NCI-H226 (cell line): ENCODE results near the gene RAB15.

Experiments used
- DNase-seq: peaks from one replicate; pipeline ENCODE4 v3.0.0-alpha.2; 2015

The RAB15 gene

DNA sequence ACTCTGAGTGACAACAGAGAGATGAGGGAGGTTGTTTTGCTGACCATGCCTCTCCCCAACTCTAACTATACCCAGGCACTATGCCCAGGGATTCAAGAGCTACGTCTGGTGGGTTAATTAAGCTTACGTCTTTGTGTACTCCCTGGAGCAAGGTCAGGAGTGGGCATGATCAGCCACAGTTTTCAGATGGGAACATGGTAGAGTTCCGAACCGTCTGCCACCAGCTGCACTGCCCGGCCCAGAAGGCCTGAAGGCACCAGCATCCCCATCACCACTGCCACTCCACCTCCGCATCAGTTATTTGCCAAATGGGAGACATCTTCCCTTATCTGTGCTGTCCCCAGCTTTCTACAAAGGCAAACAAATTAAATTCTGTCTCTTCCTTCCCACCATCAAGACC lies 18.5 kb downstream of the RAB15 start:
- DNase-seq, result no peak

DNA sequence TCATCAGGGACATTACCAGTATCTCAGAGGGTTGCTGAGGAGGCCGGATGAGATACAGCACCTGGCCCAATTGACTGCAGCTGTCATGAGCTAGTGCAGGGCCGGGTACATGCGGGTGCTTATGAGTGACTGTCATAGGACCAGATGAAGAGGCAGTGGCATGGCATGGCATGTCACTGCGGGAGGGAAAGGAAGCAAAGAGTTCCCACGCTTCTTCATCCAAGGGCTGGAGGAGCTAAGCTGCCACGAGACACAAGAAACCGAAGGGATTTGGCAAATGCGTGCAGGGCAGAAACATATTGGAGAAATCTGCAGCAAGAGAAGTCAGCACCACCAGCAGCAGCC lies 18.9 kb downstream of the RAB15 start:
- no peak for DNase-seq

DNA sequence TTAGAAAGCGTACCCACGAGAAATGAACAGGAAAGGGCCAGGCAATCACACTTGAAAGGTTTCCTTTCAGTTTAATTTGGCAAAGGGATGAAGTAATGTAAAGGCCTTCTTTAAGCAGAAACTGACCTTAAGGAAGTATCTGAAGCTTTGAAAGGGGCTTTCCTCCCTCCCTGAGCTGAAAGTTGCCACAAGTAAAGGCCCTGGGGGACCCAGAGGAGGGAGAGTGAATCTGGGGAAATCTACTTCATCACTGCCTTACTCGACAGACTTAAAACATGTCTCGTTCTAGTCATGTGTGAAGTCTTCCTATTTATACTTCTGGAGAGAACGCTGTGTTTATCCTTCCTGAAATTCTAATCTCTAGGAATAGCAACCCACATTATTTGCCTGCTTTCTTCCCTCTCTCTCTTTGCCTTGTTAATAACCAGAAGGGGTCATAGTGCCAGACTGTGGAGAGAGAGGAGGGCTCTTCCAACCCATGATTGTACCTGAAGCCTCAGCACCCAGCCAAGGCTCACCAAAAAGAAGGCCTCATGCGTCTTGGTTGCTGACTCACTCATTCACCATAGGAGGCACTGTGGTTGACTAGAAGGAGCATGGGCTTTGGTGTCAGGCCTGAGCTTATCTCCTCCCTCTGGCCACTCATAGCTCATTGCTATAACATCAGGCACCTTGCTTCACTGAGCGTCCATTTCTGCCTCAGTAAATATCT lies 19.4 kb downstream of the RAB15 start:
- DNase-seq, result no peak

DNA sequence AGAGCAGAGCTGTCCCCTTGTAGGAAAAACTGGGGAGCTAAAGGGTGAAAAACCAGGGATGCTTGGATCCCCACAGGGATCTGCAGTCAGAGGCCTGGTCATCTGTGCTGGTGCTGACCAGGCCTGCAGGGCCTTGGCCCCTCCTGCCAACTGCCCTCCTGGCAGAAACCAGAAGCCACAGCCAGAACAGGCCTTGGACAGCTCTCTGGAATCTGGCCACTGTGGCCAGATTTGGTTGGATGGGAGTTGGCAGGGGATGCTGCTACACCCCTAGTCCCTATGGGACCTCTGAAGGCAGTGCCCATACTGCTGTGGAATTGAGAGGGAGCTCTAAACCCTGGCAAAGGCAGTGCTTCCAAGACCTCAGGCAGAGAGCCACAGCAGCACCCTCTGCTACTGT lies 20.4 kb downstream of the RAB15 start:
- DNase-seq, result no peak

DNA sequence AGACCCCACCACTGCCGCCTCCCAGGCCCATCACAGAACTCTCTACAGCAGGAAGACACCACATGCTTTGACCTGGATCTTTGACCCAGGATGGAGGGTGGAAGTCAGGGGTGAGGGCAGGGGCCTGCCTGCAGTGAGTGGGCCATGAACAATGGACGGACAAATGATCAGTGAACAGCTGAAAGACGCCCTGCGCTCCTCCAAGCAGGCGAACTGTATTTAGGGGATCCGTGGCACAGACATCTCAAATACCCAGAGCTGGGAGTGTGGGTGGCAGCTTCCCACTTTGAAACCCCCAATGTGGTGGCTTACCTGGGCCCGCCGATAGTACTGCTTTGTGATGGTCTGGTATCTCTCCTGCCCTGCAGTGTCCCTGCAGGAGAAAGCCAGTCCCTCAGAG lies 20.8 kb downstream of the RAB15 start:
- no peak for DNase-seq

DNA sequence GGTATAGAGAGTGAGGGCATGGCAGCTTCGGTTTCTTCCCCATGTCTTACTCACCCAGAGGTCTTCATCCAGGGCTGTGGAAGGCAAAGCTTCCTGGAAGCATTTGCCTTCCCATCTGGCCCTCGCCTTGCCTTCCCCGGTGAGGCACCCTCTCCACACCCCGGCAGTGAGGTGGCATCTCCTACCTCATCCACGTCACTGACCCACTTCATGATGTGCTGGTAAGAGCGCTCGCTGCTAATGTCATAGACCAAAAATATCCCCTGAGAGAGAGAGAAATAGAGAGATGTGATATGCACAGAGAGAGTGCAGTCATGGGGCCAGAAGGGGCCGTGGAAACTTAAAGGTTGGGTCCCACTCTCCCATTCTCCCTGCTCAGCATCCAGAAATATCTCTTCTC lies 21.2 kb downstream of the RAB15 start:
- no peak for DNase-seq

DNA sequence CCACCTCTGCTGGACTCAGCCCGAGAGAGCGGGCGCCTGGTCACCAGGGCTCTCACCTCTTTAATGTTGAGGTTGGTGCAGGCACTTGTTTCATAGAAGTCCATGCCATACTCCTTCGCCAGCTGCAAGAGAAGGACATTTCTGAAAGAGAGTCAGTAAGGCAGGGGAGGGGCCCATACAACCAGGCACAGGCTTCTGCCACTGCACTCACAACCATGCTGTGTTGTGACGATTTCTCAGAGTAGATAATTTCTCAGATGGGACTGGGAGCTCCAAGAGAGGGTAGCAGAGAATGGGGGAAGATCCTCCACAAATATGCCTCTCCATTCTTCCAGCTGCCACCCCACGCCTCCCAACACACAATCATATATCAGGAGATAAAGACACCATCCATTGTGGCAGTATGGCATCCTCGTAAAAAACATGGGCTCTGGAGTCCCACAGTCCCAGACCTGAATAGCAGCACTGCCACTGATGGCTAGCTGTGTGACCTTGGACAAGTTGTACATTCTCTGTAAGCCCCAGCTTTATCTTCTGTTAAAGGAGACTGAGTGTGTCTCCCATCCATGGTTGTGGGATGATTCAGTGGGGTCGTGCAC lies 23.4 kb downstream of the RAB15 start:
- DNase-seq, result no peak

DNA sequence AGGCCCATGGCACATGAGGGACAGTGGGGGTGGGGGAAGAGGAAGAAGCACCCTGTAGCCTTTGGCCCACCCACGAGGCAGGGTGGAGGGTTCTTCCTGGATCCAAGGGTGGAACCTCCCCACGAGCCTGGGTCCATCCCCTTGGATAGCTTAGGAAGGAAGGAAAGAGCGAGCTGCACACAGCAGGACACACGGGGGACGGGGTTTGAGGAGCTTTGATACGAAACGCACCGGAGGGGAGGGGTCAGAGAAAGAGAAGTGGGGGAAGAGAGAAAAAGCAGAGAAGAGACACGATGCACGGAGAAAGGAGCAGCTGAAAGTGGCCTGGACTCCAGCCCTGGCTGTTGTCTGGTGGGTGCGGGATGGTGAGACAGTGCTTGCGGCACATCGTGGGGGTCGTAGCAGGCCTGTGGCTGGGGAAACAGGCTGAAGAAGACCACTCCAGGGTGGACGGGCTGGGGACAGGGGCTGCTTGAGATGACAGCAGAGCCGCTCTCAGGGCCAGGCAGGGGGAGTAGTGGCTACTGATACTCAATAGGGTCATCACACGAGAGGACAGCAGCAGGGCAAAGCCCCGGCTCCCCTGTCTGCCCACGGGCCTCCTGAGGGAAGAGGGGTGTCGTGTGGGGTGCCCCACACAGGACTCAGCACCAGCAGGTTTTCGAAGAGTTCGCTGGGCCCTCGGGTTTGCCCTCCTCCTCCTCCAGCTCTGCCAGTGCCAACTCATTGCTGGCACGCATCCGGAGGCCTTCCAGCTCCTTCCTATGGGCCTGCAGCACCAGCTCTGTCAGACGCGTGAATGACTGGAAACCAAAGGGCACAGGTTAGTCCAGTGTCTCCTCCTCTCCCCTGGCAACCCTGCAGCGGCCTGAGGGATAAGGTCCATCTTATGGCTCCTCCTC lies 24.2 kb downstream of the RAB15 start:
- no peak for DNase-seq

DNA sequence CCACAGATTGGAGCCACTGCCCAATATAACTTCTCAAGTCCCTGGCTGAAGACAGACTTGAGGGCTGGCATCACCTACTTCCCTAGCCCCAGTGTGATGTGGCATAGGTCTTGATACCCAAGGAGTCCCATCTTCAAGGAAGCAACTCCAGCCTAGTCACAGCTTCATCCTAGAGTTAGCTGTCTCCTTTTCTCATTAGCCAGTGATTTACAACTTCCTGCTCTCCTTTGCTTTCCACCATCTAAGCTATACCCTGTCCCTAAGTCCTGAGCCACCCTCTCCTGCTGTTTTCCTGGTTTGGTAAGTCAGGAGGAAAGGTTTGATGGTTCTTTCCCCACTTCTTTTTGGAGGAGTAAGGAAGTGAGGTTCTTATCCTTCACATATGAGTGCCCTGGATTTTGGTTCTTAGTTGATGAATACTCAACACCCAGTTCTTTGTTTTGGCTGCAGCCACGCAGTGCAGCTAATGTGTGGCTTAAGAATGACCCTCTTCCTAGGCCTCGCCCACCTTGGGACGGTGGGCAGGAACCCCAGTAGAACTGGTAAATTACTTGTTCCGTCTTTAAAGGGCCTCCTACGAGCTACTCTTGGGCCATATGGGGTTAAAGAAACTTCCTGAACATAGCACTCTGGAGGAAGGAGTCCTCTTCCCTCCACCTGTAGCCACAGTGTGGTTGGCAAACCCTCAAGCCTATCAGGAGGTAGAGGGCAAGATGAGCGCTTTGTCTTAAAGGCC lies 25.7 kb downstream of the RAB15 start:
- DNase-seq, result no peak

DNA sequence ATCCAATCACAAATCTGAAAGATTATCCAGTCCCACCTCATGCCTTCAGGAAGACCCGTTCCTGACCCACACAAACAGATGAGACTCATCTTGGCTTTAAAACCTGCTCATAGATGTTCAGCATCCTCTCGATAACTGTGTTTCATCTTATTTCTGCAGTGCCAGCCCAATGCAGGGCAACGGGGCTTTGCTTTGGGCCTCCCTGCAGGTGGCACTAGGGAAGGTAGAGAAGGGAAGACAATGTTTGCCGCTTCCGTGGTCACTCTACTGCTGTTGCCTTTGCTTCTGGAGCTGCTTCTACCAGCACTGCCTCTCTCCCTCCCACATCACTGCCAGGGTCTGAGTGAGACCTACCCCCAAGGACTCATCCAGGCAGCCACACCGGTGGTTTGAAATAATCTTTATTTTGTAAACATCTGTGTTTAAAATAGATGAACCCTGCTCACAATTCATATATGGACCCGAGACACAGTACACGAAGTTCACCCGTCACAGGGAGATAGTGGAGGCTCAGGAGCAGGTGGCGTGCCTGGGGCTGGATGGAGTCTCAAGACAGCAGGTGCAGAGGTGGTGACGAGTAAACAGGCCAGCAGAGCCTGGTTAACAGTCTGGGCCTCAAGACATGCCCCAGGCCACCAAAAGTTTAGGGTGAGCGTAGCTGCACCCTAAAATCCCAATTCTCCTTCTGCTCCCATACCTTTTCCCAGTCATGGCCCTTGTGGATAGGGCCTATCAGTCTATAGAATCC lies 26.5 kb downstream of the RAB15 start:
- no peak for DNase-seq

DNA sequence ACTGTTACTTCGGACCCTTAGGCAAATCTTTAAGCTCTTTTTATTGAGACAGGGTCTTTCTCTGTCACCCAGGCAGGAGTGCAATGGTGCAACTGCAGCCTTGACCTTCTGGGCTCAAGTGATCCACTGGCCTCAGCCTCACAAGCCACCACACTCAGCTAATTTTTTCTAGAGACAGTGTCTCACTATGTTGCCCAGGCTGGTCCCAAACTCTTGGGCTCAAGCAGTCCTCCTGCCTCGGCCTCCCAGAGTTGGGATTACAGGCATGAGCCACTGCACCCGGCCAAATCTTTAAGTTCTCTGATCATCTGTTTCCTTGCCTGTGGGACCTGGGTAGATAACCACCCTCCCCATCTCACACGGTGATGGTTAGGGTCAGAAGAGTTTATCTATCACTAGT lies 27.3 kb downstream of the RAB15 start:
- no peak for DNase-seq

DNA sequence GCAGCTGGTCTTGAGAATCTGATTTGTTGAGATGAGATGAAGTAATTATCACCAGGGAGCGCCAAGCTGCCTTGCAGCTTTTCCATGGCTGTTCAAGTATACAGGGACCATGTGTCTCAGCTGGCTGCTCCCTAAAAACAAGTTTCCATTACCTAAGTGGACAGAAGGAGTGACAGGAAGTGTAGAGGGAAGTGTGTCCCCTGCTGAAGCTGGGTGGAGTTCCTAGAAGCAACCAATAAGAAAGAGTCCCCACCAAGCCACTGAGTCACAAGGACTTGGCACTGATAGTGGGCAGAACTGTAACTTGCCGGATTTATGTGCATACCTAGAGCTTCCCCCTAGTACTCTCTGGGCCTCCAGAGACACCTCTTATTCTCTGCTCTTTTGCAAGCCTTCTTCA lies 28.1 kb downstream of the RAB15 start:
- no peak for DNase-seq

DNA sequence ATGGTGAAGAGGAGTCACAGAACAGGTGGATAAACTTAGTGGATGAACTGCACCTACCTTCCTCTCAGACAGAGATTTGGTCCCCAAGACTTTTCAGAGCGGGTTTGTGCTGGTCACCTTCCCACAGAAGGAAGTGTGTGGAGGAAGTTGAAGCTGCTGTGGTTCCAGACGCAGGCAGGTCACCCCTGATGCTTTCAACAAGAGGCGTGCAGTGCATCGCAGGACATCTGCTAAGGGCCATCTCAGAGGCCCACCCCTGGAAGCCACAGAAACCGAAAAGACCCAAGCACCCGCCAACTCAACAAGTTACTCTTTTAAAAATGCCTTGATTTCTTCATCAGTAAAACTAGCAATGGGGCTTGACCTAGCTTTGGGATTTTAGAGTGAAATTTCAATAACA lies 28.6 kb downstream of the RAB15 start:
- no peak for DNase-seq

DNA sequence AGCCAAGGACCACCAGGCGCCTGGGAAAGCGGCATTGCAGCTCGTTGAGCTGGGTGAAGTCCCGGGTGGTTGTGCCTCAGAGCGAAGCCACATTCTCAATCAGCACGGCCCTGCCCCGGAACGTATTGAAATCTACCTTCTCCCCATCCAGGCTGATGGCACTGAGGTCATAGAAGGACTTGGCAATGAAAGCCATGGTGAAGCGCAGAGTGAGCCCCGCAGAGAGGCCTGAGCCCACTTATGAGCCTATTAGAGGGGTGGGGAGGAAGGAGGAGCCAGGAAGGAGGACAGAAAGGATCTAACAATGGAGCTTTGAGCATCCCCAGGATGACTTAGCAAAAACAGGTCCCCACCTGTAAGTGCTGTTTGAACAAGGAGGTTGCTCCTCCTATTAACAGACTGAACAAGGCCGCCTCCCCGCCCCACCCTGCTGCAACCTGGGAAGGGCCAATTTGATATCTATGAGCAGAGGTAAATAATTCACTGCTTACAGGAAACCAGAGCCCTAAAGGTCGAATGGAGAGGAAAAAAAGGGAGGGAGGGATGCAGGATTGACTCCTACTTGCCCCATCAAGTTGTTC lies 29.5 kb downstream of the RAB15 start, which contains the start of gene GPX2:
Gene GPX2 (minus strand): TSS at position 215 of the 581 bp plus-strand sequence. CDS start 19 bp downstream, at position 196.
- no peak for DNase-seq

DNA sequence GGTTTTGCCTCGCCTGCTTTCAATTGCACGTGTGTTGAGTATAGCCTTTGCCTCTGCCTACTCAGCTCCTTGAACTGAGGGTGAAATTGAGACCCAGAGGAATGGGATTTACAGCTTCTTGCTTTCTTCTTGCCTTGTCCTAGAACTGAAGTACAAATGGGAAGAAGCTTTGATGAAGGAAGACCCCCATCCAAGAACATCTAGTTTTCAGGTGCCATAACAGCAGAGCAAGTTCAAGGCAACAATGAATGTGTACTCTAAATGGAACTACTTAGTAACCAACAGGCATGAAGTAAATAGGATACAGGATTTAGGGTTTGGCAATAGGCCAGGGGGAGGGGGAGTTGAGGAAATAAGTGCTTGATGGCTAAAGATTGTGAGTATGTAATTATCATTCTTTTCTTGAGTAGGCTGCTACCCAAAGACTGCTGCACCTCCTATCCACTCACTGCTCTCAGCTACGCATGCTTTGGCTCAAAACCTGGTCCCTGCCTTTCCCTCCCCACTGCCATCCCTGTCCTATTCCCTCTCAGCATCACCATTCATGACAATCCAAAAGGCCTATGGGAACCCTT lies 31.7 kb downstream of the RAB15 start:
- no peak for DNase-seq

DNA sequence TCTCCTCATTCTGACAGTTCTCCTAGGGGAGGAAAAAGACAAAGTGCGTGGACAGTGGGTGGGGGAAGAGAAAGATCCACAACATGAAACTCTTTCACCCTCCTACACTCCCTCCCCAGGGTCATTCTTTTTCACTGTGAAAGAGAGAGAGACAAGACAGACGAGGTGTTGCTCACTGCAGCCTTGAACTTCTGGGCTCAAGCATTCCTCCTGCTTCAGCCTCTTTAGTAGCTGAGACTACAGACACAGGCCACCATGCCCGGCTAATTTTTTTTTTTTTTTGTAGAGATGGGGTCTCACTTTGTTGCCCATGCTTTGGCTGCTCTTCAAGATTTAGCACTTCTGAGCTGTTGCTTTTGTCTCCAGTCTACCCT lies 32.3 kb downstream of the RAB15 start:
- DNase-seq, result no peak

DNA sequence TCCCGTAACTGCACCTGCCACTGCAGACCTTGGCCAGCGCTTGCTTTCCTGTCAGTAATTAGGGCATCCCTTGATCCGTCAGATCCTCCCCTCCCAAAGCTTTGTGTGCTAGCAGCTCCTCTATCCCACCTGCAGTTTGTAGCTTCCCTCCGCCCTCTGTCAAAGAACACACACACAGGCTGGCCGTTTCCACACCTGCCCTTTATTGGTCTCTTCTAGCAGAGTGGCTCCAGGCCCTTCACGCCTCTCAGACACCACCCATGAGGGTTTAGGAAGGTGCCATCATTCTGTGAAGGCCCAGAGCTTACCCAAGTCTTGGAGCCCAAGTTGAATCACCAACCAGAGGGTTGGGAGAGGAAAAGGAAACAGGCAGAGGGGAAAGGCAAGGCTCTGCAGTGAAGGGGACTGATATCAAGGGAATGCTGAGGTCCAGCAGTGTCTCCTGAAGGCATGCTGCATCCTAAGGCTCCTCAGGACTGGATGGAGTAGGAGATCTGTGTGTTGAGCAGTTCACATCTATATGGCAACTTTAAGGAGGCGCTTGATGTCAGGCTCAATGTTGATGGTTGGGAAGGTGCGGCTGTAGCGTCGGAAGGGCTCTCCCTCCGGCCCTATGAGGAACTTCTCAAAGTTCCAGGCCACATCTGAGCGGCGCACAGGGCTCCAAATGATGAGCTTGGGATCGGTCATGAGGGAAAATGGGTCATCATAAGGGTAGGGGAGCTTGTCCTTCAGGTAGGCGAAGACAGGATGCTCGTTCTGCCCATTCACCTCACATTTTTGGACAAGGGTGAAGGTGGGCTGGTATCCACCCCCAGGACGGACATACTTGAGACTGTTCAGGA lies 32.9 kb downstream of the RAB15 start:
- DNase-seq, result no peak

DNA sequence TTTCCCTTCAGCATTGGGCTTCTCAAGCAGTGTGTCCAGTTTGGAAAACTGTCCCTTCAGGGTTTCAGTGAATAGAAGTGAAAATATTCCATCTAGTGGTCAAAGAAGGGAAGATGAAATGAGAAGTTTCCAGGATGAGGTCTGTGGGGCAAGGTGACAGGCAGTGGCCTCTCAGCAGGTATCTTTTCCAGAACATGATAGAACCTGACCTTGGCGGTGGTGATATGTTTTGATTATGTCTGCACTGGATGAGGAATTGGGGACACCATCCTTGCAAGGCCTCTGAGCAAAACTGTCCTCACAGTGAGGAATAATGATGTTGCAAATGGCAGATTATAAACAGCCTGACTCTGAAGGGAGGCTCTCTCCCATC lies 34.3 kb downstream of the RAB15 start:
- no peak for DNase-seq

DNA sequence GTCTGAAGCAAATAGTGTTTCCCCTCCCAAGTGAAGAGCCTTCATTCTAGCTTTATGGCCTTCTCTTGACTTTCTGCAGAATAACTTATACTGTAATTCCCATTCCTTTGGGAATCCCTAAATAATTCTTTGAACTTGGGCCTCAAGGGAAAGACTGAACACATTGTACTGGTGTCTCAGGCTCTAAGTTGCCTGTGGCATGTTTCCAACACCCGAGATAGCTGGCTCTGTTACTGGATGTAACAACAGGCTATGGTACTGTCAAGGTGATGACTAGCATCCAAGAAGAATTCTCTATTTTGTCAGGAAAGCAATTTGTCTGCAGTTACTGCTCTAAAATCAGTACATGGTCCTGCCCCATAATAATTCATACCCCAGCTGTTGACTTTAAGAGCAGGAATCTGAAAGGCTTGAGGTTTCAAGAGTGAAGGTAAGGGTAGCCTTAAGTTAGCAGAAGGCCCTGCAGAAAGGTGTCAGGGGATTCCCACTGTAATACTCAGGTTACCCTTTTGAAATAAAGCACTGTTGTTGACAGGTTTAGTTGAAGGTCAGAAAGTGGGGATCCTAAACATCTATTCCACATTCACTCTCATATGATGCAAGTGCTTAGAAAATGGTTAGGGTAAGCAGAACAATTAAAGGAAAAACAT lies 34.8 kb downstream of the RAB15 start:
- DNase-seq, result no peak

DNA sequence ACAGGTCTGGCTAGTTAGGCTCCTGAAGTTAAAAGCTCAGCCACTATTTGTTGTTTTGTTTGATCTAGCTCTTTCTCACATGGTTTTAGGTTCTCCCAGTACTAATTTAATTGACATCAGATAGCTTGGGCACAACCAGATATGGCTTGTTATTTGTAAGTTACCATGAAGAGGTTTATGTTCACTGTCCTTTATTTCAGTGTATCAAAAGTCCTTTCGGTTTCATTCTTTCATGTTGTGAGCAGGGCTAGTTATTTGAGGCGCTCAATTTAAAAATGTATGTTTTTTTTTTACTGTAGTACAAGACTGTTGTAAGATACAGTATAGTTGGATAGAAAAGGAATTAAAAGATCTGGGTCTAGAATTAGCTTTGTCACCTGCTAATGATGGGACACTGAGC lies 36.6 kb downstream of the RAB15 start:
- no peak for DNase-seq
